NCI-H1092 treated with DMSO at 0.1 percent for 48 hours (cell line): Measurements from ENCODE around the gene IRGC.

Experiments used
- DNase-seq: peaks from one replicate; lab custom pipeline; 2025; lab: John Stamatoyannopoulos, UW

Gene IRGC

DNA sequence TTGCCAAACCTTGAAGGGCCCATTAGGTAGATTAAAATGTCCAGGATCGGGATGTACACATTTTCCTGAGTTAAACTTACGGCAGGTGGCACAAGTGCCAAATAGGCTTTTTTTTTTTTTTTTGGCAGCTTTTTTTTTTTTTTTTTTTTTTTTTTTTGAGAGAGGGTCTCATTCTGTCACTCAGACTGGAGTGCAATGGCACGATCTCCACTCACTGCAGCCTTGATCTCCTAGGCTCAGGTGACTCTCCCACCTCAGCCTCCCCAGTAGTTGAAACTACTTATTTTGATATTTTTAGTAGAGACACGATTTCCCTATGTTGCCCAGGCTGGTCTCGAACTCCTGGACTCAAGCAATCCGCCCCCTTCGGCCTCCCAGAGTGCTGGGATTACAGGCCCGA lies 9.0 kb downstream of the IRGC start:
- no peak for DNase-seq

DNA sequence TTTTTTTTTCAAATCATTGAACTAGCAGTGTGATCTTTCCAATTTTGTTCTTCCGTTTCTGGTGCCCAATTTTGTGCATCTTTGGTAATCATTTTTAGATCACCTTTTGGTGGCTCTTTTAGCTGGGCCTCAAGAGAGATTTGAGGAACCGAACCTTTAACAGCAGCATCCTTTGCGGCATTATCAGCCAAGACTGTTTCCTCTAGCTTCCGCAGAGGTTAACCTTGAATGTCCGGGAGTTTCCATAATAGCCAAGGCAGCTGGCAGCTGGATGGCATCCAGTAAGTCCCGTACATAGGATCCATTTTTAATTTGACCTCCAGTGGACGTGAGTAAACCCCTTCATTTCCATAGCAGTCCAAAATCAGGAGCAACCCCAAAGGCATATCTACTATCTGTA lies 9.6 kb downstream of the IRGC start:
- DNase-seq = no peak

DNA sequence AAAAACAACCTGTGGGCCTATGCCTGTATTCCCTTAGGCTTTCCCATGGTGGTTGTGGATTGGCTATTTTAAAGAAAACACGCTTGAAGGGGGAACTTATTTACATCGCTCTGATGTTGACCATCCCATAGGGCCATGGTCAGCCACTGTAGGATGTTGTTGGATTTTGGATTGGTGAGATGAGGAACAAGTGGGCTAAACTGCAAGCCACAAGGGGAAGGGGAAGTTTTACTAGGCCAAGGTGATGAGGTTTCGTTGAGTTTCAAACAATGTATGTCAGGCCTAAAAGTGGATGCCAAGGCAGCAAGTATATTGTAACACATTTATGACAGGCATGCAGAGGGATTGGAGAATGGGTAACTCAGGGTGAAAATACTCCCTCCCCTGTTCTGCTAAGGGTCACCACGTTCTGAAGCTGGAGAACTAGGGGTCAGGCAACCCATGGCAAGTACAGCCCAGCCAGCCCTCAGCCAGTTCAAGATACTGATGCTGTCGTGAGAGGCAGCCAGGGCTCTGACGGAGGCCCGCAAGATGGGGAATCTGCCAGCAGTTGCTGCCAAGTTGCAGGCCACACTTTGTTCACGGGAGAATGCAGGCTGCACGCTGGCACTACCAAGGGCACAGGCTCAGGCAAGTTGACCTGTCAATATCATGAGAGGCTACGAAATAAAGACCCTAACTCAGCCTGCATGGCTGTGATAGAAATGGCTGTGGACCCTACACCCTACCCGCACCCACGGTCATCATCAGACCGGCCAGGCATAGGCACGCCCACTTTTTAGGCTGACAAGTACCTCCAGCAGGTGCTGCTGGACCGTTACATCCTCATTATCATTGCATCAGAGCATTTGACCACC lies 11.1 kb downstream of the IRGC start:
- no peak for DNase-seq

DNA sequence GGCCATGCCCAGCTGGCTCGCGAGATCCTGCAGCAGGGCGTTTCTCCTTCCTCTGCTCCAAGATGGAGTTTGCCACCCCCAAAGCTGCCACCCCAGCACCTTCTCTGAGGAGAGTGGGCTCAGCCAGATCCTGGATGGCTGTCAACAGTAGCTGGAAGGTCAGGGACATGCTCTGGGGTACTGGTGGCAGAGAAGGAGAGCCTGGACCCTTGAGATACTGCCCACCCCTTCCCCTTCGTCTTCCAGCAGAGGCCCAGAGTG lies 11.6 kb downstream of the IRGC start:
- no peak for DNase-seq

DNA sequence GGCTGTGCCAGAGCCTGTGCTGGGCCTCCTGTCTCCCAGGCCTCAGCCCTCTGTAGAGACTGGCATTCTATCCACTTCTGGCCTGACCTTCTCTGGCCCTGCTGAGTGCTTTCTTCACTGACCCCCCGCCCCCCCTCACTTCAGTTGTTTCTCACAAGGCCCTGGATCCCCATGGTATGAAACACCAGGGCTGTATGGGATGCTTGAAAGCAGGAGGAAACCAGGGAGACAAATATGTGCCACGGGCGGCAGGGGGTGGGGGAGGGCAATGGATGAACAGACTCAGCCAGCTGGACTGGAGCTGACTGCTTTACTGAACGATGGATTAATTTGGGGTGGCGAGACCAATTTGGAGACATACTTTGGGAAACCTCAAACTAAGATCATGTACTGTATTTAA lies 14.0 kb downstream of the IRGC start:
- no peak for DNase-seq

DNA sequence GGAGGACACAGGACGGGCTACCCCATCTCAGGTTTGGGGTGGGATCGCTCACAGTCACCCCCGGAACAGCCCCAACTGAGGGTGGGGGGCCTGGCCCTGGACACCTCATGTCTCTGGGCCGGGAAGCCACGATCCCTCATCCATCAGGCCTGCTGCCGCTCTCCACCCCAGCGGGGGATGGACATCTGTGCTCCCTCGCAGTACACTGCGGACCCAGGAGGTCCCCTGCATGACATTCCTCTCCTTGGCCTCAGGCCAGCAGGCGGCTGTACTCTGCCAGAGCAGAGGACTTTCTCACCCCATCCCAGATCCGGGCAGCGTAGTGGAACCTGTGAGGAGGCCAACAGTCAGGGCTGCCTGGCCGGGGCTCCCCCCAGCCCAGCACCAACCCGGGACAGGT lies 15.5 kb downstream of the IRGC start:
- DNase-seq = no peak

DNA sequence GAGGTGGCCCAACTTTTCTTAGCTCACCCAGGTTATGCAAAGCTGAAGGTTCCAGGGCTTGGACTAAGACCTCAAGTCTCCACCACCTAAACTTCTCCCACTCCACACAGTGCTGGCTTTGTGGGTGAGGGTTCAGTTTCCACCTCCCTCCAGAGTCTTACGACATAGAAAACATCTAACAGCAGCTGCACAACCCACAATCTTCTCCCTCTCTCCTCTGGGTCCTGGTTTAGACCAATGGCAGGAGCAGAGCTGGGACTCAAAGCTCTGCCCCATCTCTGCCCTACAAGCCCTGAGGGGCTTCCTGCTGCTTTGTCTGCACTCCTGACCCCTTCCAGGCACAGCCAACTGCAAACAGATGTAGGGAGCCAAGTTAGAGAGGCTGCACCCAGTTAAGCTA lies 16.0 kb downstream of the IRGC start:
- DNase-seq = no peak

DNA sequence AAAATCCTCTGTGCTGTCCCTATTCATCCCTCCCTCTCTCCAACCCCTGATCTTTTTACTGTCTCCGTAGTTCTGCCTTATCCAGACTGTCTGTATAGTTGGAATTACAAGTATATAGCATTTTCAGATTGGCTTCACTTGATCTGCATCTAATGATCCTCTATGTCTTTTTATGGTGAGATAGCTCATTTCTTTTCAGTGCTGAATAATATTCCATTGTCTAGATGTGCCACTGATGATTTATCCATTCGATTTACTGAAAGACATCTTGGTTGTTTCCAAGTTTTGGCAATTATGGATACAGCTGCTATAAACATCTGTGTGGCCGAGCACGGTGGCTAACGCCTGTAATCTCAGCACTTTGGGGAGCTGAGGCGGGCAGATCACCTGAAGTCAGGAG lies 19.1 kb downstream of the IRGC start:
- DNase-seq = no peak

DNA sequence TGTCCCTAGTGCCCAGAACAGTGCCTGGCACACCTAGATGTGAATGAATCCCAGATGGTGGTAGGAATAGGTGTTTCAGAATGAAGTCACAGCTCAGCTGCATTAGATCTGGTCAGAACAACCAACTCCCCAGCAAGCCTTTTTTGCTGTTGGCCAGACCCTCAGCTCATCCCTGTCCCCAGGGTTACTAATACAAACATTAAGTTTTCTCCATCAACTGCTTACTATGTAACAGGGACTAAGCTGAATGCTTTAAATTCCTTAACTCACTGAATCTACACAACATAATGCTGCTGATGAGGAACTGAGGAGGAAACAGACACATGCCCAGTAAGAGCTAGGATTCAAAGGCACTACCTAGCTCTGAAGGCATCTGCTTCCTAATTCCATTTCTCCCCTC lies 20.1 kb downstream of the IRGC start:
- no peak for DNase-seq

DNA sequence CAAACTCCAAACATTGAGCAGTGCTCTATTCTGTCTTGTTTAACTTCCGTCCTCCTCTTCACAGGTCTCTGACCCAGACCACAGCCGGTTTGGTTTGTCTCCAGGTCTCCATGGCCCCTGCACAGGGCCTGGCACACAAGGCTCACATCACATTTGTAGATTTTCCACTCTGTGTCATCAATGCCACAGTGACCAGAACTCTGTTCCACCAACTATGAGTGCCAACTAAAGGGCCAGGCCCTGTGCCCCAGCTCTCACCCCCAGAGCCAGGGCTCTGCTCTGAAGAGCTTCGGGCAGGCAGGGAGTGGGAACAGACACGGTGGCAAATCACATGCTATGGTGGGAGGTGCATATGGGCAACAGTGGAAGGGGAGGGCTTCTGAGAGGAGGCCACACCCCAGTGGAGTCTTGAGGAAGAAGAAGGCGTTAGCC lies 22.9 kb downstream of the IRGC start:
- no peak for DNase-seq

DNA sequence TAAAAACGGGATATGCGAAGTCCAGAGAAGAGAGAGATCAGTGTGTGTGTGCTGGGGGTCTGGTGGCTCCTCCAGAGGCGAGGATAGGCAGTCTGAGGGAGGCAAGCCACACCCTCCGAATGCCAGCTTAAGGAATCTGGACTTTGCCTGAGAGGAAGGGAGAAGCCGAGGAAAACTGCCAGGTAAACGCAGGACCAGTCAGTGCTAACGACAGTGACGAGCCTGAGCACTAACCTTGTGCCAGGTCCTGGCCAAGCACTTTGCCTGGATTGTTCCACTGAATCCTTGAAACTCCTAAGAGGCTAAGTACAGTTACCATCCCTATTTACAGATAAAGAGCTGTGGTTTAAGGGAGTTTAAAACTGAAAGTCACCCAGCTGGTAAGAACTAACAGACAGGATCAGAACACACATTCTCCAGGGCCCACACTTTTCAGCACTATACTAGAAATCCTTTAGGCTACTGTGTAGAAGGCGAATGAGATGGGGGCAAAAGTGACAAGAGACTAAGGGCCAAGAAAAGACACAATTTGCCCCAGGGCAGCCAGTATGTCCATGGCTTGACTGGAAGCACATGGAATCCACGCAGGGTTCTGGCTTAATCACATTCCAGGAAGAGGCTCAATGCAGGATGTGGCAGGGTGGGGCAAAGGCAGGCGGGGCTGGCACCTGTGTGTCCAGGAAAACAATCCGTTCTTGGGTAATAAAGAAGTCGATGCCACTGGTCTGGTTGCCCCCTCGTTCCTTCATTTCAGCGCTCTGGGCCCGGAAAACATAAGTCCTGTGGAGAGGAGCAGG lies 23.8 kb downstream of the IRGC start:
- no peak for DNase-seq

DNA sequence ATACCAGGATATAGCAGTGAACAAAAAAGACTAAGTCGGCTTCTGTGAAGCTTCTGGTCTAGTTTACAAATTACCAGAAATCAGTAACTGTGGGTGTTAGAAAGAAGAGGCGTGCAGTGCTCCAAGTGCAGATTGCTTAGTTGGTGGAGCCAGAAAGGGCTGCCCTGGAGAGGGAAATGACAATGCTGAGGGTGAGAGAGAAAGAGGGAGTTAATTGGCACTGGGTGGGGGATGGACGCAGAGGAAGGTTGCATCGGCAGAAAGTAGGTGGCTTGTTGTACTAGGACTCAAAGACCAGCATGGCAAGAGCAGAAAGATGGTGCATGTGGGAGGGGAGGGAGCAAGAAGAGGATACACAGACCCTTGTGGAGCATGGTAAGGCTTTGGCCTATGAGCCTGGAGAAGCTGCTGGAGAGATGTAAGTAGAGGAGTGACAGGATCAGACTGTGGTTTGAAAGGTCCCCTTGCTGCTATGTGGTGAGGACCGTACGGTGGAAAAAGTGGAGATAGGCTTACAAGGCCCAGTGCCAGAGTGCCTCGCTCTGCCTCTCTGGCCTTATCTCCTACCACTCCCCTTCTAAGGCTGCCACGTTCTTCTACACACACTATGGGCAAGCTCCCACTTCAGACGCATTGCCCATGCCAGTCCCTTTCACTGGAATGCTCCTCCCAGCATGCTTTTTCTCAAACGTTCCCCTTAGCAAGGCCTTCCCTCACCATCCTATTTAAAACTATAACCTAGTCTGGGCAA lies 25.4 kb downstream of the IRGC start:
- no peak for DNase-seq

DNA sequence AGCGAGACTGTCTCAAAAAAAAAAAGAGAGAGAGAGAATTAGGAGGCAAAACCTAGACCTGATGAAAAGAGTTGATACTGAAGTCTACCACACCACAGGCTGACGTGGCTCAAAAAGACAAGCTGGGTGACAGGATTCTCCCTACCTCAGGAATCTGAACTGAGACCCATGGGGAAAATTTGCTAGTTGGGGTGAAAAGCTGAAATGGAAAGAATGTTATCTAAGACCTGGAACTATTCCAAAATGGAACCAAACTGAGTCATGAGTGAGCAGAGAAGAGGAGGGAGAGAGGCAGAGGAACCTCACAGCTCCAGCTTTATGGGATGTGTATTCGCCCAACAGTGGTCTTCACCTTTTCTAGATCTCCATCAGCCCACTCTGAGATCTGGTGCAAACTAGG lies 27.2 kb downstream of the IRGC start:
- no peak for DNase-seq

DNA sequence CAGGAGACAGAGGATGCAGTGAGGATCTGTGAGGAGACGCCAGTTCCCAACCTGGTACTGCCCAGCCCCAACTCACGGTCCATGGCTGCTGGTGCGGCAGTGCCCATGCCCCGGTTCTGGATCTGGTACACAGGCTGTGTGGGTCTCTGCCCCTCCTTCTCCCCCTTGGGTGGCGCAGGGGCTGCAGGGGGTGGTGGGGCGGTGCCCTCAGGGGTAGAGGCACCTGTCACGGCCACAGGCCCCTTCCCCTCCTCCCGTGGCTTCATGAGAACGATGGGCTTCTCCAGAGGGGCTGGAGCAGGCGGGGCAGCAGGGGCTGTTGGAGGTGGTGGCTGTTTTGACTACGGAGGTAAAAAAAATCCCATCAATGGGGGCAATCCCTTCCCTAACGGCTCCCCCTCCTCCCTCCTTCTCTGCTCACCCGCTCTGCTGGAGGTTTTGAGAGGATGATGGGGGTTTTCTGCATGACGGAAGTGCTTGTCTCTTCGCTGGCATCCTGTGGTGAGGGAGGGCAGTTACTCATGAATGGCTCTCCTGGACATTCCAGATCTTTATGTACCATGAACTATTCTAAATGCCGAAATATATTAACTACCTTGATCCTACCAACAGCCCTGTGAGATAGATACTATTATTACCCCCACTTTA lies 31.8 kb downstream of the IRGC start:
- no peak for DNase-seq

DNA sequence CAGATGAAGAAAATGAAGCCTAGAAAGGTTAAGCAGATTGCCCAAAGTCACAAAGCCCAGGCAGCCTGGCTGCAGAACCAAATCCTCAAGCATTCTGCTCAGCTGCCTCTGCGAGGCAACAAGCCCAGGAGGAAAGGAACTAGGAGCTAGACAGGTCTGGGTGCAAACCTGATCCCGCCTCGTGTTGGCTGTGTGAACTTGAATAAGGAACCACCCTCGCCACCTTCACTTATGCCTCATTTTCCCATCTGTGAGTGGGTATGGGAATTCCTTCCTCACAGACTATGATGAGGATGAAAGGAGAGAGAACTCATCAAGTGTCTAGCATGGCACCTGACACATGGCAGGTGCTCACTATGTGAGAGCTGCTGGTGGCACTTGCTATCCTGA lies 32.3 kb downstream of the IRGC start:
- DNase-seq = no peak

DNA sequence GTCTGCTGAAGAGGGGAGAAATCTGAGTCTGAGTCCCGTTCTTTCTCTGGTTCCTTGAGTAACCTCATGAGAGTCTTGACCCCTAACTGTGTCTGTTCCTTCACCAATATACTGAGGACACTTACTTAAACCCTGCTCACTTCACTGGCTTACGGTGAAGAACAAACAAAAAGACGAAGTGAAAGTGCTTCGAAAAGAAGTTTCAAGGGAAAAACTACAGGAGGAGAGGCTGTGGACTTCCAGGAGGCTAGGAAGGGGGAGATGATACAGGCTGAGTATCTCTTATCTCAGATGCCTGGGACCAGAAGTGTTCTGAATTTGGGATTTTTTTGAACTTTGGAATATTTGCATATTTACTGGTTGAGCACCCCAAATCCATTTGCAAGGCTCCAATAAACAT lies 32.8 kb downstream of the IRGC start:
- DNase-seq = no peak

DNA sequence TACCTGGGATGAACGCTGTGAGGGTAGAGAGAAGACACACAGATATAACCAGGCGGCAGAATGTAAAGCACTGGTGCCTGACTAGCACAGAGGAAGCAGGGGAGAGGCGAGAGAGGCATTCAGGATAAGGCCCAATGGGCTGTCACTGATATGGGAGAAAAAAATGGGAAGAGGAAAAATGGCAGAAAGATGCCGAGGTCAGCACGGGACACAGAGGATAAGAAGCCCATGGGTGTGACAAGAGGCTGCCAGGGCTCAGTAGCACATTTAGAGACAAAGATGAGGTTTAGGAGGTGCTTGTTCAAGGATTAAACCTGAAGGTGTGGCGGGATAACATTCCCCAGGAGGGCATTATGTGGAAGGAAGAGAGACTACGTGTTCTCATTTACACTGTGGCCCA lies 33.3 kb downstream of the IRGC start:
- no peak for DNase-seq

DNA sequence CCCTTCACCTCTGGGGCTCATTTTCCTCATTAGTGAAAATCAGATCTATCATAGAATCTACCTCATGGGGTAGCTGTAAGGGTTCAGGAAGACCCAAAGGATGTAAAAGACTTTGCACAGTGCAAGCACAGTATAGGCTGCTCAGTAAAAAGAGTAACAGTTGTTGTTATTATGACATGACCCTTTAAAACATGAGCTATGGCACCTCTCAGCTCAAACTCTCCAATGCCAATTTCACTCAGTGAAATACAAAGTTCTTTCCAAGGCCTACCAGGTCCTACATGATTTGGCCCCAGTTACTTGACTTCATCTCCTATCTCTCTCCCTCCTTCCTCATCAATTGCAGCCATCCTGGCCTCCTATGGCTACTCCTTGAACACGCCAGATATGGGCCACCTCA lies 34.0 kb downstream of the IRGC start:
- DNase-seq = no peak

DNA sequence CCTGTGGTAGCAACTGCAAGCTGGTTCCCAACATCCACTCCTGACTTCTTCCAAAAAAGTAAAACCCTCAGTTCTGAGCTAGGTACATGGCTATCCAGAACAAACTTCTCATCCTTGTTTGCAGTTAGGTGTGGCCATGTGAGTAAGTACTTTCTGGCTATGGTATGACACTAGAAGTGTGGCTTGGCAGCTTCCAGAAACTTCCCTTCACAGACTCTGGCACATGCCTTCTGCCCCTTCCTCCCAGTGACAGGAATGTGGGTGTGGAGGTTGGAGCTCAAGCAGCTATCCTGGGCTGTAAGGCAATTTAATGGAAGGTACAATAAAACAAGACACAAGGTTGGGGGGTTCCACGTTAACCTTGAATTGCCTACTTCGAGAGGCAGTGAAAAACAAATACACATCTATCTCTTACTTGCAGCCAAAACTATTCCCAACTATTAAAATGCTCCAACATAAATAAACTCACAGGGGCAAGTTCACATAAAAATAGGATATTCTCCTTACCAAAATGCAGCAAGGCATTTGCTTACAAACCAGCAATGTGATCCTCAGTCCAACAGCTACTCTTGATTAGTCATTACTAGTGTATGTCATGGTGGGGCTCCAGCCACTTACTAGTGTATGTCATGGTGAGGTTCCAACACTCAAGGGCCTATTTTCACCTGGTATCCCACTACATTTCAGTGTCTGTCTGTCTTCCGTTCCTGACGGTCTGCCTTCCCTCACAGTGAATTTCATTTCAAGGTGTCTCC lies 35.8 kb downstream of the IRGC start:
- DNase-seq = no peak

DNA sequence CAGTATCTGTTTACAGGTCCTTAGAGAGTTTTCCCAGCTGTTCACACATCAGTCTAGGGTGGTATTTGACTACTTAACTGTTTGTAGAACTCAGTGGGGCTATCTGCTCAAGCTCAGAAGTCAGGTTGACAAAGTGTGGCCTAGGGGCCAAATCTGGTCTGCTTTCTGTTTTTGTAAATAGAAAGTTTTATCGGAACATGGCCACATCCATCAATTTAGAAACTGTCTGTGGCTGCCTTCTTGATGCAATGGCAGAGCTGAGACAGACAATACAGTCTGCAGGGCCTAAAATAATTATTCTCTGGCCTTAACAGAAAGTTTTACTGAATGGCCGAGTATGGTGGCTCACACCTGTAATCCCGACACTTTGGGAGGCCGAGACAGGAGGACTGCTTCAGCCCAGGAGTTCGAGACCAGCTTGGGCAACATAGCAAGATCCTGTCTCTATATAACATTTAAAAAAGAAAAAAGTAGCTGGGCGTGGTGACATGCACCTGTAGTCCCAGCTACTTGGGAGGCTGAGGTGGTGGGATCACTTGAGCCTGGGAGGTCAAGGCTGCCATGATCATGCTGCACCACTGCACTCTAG lies 36.5 kb downstream of the IRGC start:
- no peak for DNase-seq

DNA sequence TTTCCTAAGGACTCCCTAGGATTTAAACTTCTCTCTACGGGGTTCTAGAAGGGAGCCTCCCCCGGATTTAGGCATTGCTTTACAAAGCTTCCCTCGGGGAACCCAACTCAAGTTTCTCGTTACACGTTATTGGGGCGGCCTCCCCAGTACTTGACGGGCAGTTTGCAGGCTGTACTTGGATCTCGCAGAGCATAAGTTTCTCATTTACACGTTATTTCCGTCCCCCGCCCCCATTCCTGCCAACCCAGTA lies 38.3 kb downstream of the IRGC start:
- DNase-seq = no peak
